ENCODE measurements around the gene NR4A3. TPM values are rescaled to one million over a fixed set of nuclear protein-coding genes. Genes with fewer than 3 reads are reported as not detected.
"Not testable (repeated sequence)": the region's sequence is repeated elsewhere in the genome, so short reads cannot be mapped to it uniquely, and the experiment has no call there.

NR4A3 gene
- total RNA-seq, 1 experiment from 2014 or later, result 0.03 TPM

- no peak for DNase-seq (ENCODE audit: low read depth)
Measured at GRCh38 chr9:99832558-99832864, 10.8 kb downstream of the NR4A3 start.

- DNase-seq (ENCODE audit: low read depth), result no peak
Measured at GRCh38 chr9:99833735-99834134, 12.1 kb downstream of the NR4A3 start.

GRCh38 chr9:99834474-99834873 lies 12.8 kb downstream of the NR4A3 start:
- no peak for DNase-seq (ENCODE audit: low read depth)

GRCh38 chr9:99835142-99835541 lies 13.5 kb downstream of the NR4A3 start:
- DNase-seq (ENCODE audit: low read depth), result no peak

- DNase-seq (ENCODE audit: low read depth), result no peak
Measured at GRCh38 chr9:99835581-99835980, 13.9 kb downstream of the NR4A3 start.

- DNase-seq (ENCODE audit: low read depth), result no peak
Measured at GRCh38 chr9:99840072-99840471, 18.4 kb downstream of the NR4A3 start.

GRCh38 chr9:99845063-99845462 lies 23.4 kb downstream of the NR4A3 start:
- no peak for DNase-seq (ENCODE audit: low read depth)

- no peak for DNase-seq (ENCODE audit: low read depth)
Measured at GRCh38 chr9:99848447-99848846, 26.8 kb downstream of the NR4A3 start.

GRCh38 chr9:99850736-99851499 lies 29.2 kb downstream of the NR4A3 start:
- no peak for DNase-seq (ENCODE audit: low read depth)

- no peak for DNase-seq (ENCODE audit: low read depth)
Measured at GRCh38 chr9:99851500-99851822, 29.8 kb downstream of the NR4A3 start.

- no peak for DNase-seq (ENCODE audit: low read depth)
Measured at GRCh38 chr9:99852617-99853016, 30.9 kb downstream of the NR4A3 start.

- DNase-seq (ENCODE audit: low read depth), result no peak
Measured at GRCh38 chr9:99855467-99856176, 33.9 kb downstream of the NR4A3 start.

GRCh38 chr9:99857576-99857975 lies 35.9 kb downstream of the NR4A3 start:
- DNase-seq (ENCODE audit: low read depth), result not testable (repeated sequence)

GRCh38 chr9:99858087-99858486 lies 36.4 kb downstream of the NR4A3 start:
- no peak for DNase-seq (ENCODE audit: low read depth)

- DNase-seq (ENCODE audit: low read depth), result peak; percentile 65
Measured at GRCh38 chr9:99859243-99859980, 37.7 kb downstream of the NR4A3 start.

GRCh38 chr9:99860266-99860665 lies 38.6 kb downstream of the NR4A3 start:
- no peak for DNase-seq (ENCODE audit: low read depth)

- no peak for DNase-seq (ENCODE audit: low read depth)
Measured at GRCh38 chr9:99863955-99864354, 42.3 kb downstream of the NR4A3 start.

GRCh38 chr9:99866398-99866797 lies 44.7 kb downstream of the NR4A3 start:
- DNase-seq (ENCODE audit: low read depth), result no peak

- DNase-seq (ENCODE audit: low read depth), result peak; percentile 38
Measured at GRCh38 chr9:99867536-99867935, 45.9 kb downstream of the NR4A3 start.

GRCh38 chr9:99867968-99868367 lies 46.3 kb downstream of the NR4A3 start:
- no peak for DNase-seq (ENCODE audit: low read depth)

- peak; percentile 12 for DNase-seq (ENCODE audit: low read depth)
Measured at GRCh38 chr9:99868845-99869244, 47.2 kb downstream of the NR4A3 start.

- DNase-seq (ENCODE audit: low read depth), result peak; percentile 33
Measured at GRCh38 chr9:99870126-99870525, 48.4 kb downstream of the NR4A3 start.

- DNase-seq (ENCODE audit: low read depth), result peak; percentile 85
Measured at GRCh38 chr9:99873531-99873930, 51.8 kb downstream of the NR4A3 start.
